ENCODE data around the gene CPNE7. TPM values are rescaled to one million over a fixed set of nuclear protein-coding genes. Genes with fewer than 3 reads are reported as not detected.
A peak's percentile ranks its signal among the peaks of the same experiment; 100 is the strongest.

The CPNE7 gene
- total and polyA plus RNA-seq, 2 of the 8 experiments (the other 6 are each of a cell fraction or from before 2014, with no cell fraction given) = 10.0 to 23.7 TPM

DNA sequence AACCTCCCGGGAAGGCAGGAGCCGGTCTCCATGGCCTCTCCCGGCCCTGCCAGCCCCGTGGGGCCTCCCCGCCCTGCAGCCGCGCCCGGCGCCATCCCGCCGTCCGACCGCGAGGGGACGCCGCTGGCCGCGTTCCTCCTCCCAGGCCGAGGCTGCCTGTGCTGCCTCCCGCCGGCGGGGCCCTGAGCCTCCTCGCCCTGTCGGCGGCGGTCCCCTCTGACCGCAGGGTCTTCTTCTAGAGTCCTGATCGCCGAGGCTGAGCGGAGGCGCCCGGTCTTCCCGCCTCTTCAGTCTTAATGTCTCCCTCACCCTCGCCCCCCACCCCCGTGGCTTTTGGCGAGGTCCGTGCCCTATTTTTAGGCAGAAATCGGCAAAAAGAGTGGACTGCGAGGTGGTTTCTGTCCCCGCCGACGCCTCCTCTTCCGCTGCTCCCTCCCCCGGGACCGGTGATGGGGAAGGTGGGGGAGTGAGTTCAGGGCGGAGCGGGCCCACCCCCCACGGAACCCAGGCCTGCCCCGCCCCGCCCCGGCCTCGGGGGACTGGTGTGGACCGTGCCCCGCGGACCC, 794 bp upstream of the CPNE7 start (continued):
- TF ChIP-seq HDAC6 (IDR thresholded peaks at IDR 0.05; ENCODE audit: low read depth, low read length) (no peak), NRF1 (IDR thresholded peaks at IDR 0.05; ENCODE audit: low read depth, low read length) (no peak), SRF (IDR thresholded peaks at IDR 0.05; ENCODE audit: low read depth, low read length) (no peak), CHD1 (IDR thresholded peaks at IDR 0.05; ENCODE audit: low read depth, low read length) (no peak), HDAC2 (IDR thresholded peaks at IDR 0.05; ENCODE audit: borderline replicate concordance in 1 of 2, low read depth in 2 of 2, low read length in 2 of 2) (no peak; a peak in 1 of 4 replicates), CREB1 (IDR thresholded peaks at IDR 0.05) (peak; percentile 15; the same call in 1 of the 2 replicates), SIN3A (conservative IDR thresholded peaks at IDR 0.05 in 1 of 2, IDR thresholded peaks at IDR 0.05 in 1 of 2; ENCODE audit: low read depth in 1 of 2, low read length in 2 of 2) (0 out of 4 replicates have a peak, but pooled peaks have one; percentile 10 to 59), TCF12 (IDR thresholded peaks at IDR 0.05; ENCODE audit: low read depth, low read length) (no peak), SP2 (IDR thresholded peaks at IDR 0.05; ENCODE audit: low read length) (no peak), BRCA1 (IDR thresholded peaks at IDR 0.05; ENCODE audit: low read depth, low read length) (no peak), EP300 (IDR thresholded peaks at IDR 0.05; ENCODE audit: borderline replicate concordance in 1 of 2, low read depth in 2 of 2, low read length in 2 of 2) (no peak), SP4 (IDR thresholded peaks at IDR 0.05; ENCODE audit: low read length) (no peak), FOSL1 (IDR thresholded peaks at IDR 0.05; ENCODE audit: insufficient read depth, low read depth, low read length) (no peak), ASH2L (IDR thresholded peaks at IDR 0.05; ENCODE audit: low read length) (peak; percentile 92), CHD2 (IDR thresholded peaks at IDR 0.05; ENCODE audit: low read length) (no peak), PHF8 (conservative IDR thresholded peaks at IDR 0.05; ENCODE audit: low read depth, low read length) (peak; percentile 40; the same call in 1 of the 2 replicates), GTF2F1 (IDR thresholded peaks at IDR 0.05; ENCODE audit: borderline replicate concordance, low read depth, low read length) (no peak), SP1 (IDR thresholded peaks at IDR 0.05; ENCODE audit: low read depth, low read length) (no peak)
- TF ChIP-seq, protein P1, sequence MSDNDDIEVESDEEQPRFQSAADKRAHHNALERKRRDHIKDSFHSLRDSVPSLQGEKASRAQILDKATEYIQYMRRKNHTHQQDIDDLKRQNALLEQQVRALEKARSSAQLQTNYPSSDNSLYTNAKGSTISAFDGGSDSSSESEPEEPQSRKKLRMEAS (IDR thresholded peaks at IDR 0.05) = peak; percentile 35; the same call in 1 of the 2 replicates
- TF ChIP-seq, protein P2, sequence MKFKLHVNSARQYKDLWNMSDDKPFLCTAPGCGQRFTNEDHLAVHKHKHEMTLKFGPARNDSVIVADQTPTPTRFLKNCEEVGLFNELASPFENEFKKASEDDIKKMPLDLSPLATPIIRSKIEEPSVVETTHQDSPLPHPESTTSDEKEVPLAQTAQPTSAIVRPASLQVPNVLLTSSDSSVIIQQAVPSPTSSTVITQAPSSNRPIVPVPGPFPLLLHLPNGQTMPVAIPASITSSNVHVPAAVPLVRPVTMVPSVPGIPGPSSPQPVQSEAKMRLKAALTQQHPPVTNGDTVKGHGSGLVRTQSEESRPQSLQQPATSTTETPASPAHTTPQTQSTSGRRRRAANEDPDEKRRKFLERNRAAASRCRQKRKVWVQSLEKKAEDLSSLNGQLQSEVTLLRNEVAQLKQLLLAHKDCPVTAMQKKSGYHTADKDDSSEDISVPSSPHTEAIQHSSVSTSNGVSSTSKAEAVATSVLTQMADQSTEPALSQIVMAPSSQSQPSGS (IDR thresholded peaks at IDR 0.05; ENCODE audit: low read length) = no peak
- TF ChIP-seq, protein P3, sequence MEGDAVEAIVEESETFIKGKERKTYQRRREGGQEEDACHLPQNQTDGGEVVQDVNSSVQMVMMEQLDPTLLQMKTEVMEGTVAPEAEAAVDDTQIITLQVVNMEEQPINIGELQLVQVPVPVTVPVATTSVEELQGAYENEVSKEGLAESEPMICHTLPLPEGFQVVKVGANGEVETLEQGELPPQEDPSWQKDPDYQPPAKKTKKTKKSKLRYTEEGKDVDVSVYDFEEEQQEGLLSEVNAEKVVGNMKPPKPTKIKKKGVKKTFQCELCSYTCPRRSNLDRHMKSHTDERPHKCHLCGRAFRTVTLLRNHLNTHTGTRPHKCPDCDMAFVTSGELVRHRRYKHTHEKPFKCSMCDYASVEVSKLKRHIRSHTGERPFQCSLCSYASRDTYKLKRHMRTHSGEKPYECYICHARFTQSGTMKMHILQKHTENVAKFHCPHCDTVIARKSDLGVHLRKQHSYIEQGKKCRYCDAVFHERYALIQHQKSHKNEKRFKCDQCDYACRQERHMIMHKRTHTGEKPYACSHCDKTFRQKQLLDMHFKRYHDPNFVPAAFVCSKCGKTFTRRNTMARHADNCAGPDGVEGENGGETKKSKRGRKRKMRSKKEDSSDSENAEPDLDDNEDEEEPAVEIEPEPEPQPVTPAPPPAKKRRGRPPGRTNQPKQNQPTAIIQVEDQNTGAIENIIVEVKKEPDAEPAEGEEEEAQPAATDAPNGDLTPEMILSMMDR (IDR thresholded peaks at IDR 0.05; ENCODE audit: control extremely low read depth in 1 of 3, insufficient read depth in 1 of 3, low read depth in 1 of 3, low read length in 3 of 3) = peak; percentile 84 to 97 (median 96)

Data from H1 (cell line).